ENCODE measurements around the gene CNGA2.

Gene CNGA2

GRCh38 chrX:151754047-151754429, 19.5 kb downstream of the CNGA2 start:
- no peak for DNase-seq

GRCh38 chrX:151754641-151755215, 20.2 kb downstream of the CNGA2 start:
- DNase-seq, result no peak

DNA sequence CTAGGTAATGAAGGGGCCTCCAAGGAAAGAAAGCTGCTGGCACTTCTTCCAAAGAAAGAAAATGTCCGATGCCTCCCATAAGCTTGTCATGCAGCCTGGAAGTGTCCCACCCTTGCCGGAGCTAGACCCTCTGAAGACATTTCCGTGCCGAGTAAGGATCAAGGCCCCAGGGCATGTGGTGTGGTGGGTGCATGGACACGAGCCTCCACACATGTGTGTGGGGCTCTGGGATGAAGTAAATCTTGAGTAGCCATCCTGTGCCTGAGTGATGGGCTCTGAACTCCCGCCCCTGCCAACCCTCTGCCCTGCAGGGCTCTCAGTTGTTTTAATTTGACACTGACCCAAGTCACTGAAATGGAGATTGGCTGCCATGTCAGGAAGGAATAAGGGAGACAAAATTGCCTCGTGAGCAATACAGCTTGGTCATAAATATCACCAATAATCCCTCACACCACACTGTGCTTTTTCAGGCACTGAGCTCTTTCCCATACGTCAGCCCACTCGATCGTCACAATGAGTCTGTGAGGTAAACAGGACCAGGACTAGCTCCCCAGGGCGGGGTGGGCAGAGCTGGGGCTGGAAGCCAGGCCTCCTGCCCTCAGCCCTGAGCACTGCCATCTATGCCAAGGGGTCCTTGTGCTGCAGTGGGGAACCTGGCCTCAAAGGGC, 24.6 kb downstream of the CNGA2 start:
- DNase-seq, result no peak

DNA sequence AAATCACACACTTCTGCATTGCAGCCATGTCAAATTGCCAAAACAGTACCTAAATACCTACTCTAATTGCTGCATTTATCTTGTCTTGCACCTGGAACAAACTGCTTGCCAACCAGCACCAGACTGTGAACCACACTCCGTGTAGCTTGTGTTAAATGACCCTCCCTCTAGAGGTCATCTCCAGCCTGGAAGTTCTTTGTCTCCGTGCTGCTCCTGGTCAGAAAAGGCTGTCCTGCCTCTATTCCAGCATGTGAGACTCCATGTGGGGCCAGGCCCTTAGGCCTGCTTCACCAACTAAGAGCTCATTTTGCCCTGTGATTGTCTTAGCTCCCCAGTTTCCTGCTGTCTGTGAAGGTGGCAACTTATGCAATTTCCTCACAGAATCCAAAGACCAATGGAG, 28.3 kb downstream of the CNGA2 start:
- DNase-seq, result no peak

- no peak for DNase-seq
Observed at GRCh38 chrX:151763711-151764110, 29.2 kb downstream of the CNGA2 start.

GRCh38 chrX:151765026-151765425, 30.5 kb downstream of the CNGA2 start:
- DNase-seq, result no peak

- no peak for DNase-seq
Observed at GRCh38 chrX:151771726-151772125, 37.2 kb downstream of the CNGA2 start.

GRCh38 chrX:151773434-151773833, 38.9 kb downstream of the CNGA2 start:
- DNase-seq, result no peak

DNA sequence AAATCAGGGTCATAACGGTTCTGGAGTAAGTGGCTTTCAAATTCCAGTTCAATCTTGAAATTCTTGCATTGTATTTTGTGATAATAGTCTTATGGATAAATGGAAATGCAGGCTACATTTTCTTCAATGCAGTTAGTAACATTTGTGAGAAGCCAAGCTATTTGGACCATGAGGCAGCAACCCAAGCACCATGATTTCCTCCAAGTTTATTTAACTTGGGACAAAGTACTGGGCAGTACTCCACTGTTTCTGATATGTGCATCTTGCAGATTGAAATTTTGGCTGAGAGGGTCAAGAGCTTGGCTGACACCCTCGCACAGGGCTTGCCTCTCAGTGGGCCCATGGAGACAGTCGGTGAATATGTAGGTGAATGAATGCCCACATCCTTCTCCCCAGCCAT, 39.9 kb downstream of the CNGA2 start:
- DNase-seq, result no peak

DNA sequence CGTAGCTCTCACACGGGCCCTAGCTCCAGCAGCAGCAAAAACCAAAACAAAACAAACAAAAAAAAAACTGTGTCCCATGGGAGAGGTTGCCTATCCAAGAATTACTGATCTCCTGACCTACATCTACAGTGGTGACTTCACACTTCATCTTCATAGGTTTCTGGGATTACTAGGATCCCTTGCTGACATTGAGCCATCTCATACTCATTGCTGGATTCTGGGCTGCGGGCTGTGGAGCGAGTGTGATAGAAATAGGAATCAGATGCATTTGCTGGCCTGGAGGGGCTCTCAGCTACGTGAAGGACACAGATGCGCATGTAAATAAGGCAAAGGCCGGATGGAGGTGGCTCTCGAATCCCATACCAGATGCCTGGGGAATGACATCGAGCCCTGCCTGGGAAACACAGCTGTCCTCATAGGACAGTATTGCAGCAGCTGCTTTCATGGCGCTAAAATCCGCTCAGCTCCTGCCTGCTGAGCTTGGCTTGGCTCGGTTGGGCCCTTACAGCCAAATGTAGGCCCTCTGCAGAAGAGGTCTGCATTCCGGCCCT, 41.7 kb downstream of the CNGA2 start:
- DNase-seq, result no peak

GRCh38 chrX:151776936-151777335, 42.4 kb downstream of the CNGA2 start:
- DNase-seq, result no peak

GRCh38 chrX:151779258-151779657, 44.7 kb downstream of the CNGA2 start:
- DNase-seq, result no peak

- DNase-seq, result no peak
Observed at GRCh38 chrX:151780621-151781020, 46.1 kb downstream of the CNGA2 start.

- DNase-seq, result no peak
Observed at GRCh38 chrX:151789179-151789800, 54.7 kb downstream of the CNGA2 start.

GRCh38 chrX:151790481-151791160, 56.1 kb downstream of the CNGA2 start:
- no peak for DNase-seq

DNA sequence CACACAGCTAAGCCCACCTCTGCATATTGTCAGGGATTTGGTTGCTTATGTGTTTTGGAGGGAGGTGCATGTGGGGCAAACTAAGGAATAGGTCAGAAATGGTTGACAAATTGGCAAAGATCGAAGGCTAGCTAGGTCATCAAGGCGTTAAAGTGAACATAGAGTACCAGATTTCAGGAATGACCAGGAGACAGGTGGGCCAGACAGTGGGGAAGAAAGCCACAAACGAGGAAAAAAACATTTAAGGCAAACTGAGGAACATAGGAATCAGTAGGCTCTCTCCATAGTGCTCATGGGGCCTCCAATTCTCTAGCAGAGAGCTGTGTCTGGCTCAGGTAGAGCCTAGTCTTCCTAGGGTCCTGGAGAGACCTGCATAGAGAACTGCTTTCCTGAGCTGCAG, 57.4 kb downstream of the CNGA2 start:
- no peak for DNase-seq

- DNase-seq, result no peak
Observed at GRCh38 chrX:151792505-151792904, 58.0 kb downstream of the CNGA2 start.

DNA sequence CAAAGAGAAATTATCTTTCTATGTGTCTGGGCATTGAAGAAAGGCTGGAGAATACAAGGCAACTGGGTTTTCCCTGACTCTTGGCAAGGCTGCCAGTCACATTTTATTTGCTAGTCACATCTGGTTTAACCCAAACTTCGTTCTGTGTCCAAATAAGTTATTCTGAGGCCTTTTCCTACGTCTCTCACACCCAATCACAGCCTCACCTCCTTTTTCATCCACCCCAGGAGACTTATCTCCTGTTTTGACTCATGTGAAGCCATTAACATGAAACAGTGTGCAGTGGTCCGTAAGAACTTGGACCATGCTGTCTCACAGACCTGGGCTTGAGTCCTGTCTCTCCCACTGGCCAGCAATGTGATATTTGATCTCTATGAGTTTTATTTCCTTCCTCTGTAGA, 59.3 kb downstream of the CNGA2 start:
- DNase-seq, result no peak

All from SIG-M5 (cell line).